ENCODE data around the gene PPP2R2D.

The PPP2R2D gene

GRCh38 chr10:131900350-131901152 is at the start of gene PPP2R2D:
Gene PPP2R2D (plus strand): TSS chr10:131901008. CDS start chr10:131901149, 141 bp downstream.
- peak; percentile 92 to 94 for DNase-seq (ENCODE audit: extremely low read depth in 1 of 2, low read depth in 1 of 2)

- DNase-seq (ENCODE audit: extremely low read depth in 1 of 2, low read depth in 1 of 2) = no peak
Measured at GRCh38 chr10:131851346-131851745, 49.5 kb upstream of the PPP2R2D start.

GRCh38 chr10:131852176-131852822 is 48.5 kb upstream of the PPP2R2D start:
- DNase-seq (ENCODE audit: extremely low read depth in 1 of 2, low read depth in 1 of 2) = no peak

GRCh38 chr10:131852823-131853609 is 47.8 kb upstream of the PPP2R2D start:
- no peak for DNase-seq (ENCODE audit: extremely low read depth in 1 of 2, low read depth in 1 of 2)

GRCh38 chr10:131853610-131853964 is 47.2 kb upstream of the PPP2R2D start:
- DNase-seq (ENCODE audit: extremely low read depth in 1 of 2, low read depth in 1 of 2) = no peak

GRCh38 chr10:131854579-131855335 is 46.1 kb upstream of the PPP2R2D start:
- no peak for DNase-seq (ENCODE audit: extremely low read depth in 1 of 2, low read depth in 1 of 2)

GRCh38 chr10:131855461-131856401 is 45.1 kb upstream of the PPP2R2D start:
- no peak for DNase-seq (ENCODE audit: extremely low read depth in 1 of 2, low read depth in 1 of 2)

- DNase-seq (ENCODE audit: extremely low read depth in 1 of 2, low read depth in 1 of 2) = no peak
Measured at GRCh38 chr10:131856441-131857094, 44.2 kb upstream of the PPP2R2D start.

- no peak for DNase-seq (ENCODE audit: extremely low read depth in 1 of 2, low read depth in 1 of 2)
Measured at GRCh38 chr10:131857156-131858117, 43.4 kb upstream of the PPP2R2D start.

- DNase-seq (ENCODE audit: extremely low read depth in 1 of 2, low read depth in 1 of 2) = no peak
Measured at GRCh38 chr10:131858118-131858515, 42.7 kb upstream of the PPP2R2D start.

GRCh38 chr10:131858583-131859340 is 42.0 kb upstream of the PPP2R2D start:
- no peak for DNase-seq (ENCODE audit: extremely low read depth in 1 of 2, low read depth in 1 of 2)

GRCh38 chr10:131859341-131860020 is 41.3 kb upstream of the PPP2R2D start:
- DNase-seq (ENCODE audit: extremely low read depth in 1 of 2, low read depth in 1 of 2) = no peak

GRCh38 chr10:131860311-131860710 is 40.5 kb upstream of the PPP2R2D start:
- DNase-seq (ENCODE audit: extremely low read depth in 1 of 2, low read depth in 1 of 2) = no peak

- DNase-seq (ENCODE audit: extremely low read depth in 1 of 2, low read depth in 1 of 2) = no peak
Measured at GRCh38 chr10:131860806-131861440, 39.9 kb upstream of the PPP2R2D start.

- no peak for DNase-seq (ENCODE audit: extremely low read depth in 1 of 2, low read depth in 1 of 2)
Measured at GRCh38 chr10:131862548-131862947, 38.3 kb upstream of the PPP2R2D start.

GRCh38 chr10:131865223-131865917 is 35.4 kb upstream of the PPP2R2D start:
- no peak for DNase-seq (ENCODE audit: extremely low read depth in 1 of 2, low read depth in 1 of 2)
